Measurements from ENCODE around the gene CUL1. TPM values are rescaled to one million over a fixed set of nuclear protein-coding genes. Genes with fewer than 3 reads are reported as not detected.

The CUL1 gene
- total and polyA plus RNA-seq, 11 donors, result 17.5 to 58.3 (median 43.6) TPM

DNA sequence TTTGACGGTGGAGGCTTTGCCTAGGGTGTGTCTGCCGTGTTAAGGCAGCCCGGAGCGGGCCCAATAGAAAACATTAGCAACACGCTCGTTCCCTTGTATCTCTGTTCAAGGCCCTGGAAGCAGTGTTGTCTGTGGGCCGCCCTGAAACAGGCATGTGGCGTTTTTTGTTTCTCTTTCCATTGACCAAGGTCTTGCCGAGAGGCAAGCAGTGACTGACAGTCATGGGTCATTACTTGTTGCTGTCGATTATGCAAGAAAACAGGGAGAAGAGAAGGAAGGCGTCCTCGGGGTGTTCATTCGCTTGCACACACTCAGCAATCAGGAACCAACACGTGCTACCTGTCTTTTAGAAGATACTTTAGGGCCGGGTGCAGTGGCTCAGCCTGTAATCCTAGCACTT lies 92.8 kb downstream of the CUL1 start:
- no peak overlapping the region for H3K4me3 ChIP-seq
- intact Hi-C loops (cut with DNase I), result loop anchor here in 1 of 10 donors (5.0 kb wide), 1 partner anchor 49 kb away; no protein-coding TSS in a partner anchor
- no peaks in the 10 kb centered on the region for H3K4me1 ChIP-seq
- no peaks in the 10 kb centered on the region for H3K27me3 ChIP-seq
- H3K27ac ChIP-seq, result no peak overlapping the region
- peaks cover 0 to 100% (median 90%) of the 10 kb centered on the region in 9 donors for H3K36me3 ChIP-seq
- DNase-seq (no peak), ATAC-seq (no peak)
- no peak for TF ChIP-seq POLR2A (IDR thresholded peaks at IDR 0.05)
- TF ChIP-seq, protein P1, sequence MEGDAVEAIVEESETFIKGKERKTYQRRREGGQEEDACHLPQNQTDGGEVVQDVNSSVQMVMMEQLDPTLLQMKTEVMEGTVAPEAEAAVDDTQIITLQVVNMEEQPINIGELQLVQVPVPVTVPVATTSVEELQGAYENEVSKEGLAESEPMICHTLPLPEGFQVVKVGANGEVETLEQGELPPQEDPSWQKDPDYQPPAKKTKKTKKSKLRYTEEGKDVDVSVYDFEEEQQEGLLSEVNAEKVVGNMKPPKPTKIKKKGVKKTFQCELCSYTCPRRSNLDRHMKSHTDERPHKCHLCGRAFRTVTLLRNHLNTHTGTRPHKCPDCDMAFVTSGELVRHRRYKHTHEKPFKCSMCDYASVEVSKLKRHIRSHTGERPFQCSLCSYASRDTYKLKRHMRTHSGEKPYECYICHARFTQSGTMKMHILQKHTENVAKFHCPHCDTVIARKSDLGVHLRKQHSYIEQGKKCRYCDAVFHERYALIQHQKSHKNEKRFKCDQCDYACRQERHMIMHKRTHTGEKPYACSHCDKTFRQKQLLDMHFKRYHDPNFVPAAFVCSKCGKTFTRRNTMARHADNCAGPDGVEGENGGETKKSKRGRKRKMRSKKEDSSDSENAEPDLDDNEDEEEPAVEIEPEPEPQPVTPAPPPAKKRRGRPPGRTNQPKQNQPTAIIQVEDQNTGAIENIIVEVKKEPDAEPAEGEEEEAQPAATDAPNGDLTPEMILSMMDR (IDR thresholded peaks at IDR 0.05), result no peak
- WGBS, 4 donors, result 92 to 95% (median 93%) methylated on average over 15 of the region's 15 CpGs
- peaks cover 0 to 11% (median 2%) of the 10 kb centered on the region in 12 donors for H3K9me3 ChIP-seq

DNA sequence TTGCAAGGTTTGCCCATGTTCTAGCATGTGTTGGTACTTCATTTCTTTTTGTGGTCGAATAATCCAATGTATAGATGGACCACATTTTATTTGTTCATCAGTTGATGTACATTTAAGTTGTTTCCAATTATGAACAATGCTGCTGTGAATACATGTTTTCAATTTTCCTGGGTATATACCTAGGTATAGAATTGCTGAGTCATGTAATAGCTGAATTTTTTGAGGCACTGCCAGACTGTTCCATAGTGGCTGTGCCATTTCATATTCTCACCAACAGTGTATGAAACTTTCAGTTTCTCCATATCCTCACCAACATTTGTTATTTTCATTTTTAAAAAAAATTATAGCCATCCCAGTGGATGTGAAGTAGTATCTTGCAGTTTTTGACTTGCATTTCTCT lies 94.9 kb downstream of the CUL1 start:
- no peak for ATAC-seq
- H3K27me3 ChIP-seq, result no peaks in the 10 kb centered on the region
- H3K27ac ChIP-seq, result no peak overlapping the region
- TF ChIP-seq, protein P1 (IDR thresholded peaks at IDR 0.05), result no peak
- TF ChIP-seq POLR2A (IDR thresholded peaks at IDR 0.05), result no peak
- intact Hi-C loops (cut with DNase I), result loop anchor here in 1 of 10 donors (5.0 kb wide), 1 partner anchor 51 kb away; no protein-coding TSS in a partner anchor
- no peak overlapping the region for H3K4me3 ChIP-seq
- WGBS, 4 donors, result 94 to 99% (median 97%) methylated on average over 1 of the region's 1 CpG
- peaks cover 0 to 11% (median 2%) of the 10 kb centered on the region in 12 donors for H3K9me3 ChIP-seq
- H3K4me1 ChIP-seq, result no peaks in the 10 kb centered on the region
- peaks cover 0 to 100% (median 90%) of the 10 kb centered on the region in 9 donors for H3K36me3 ChIP-seq
- DNase-seq, result no peak

DNA sequence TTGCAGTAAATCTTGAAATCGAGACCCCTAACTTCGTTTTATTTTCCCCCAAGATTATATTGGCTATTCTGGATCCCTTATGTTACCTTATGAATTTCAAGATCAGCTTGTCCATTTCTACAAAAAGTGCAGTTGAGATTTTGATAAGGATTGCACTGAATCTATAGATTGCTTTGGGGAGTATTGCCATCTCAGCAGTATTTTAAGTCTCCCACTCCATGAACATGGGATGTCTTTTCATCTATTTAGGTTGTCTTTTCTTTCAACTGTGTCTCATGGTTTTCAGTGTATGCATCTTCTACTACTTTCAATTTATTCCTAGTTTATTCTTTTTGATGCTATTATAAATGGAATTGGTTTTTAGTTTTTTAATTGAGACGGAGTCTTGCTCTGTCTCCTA lies 95.8 kb downstream of the CUL1 start:
- WGBS, 4 donors, result 97 to 99% (median 98%) methylated on average over 3 of the region's 3 CpGs
- H3K4me1 ChIP-seq, result no peaks in the 10 kb centered on the region
- peaks cover 0 to 100% (median 90%) of the 10 kb centered on the region in 9 donors for H3K36me3 ChIP-seq
- DNase-seq (no peak), ATAC-seq (no peak)
- H3K4me3 ChIP-seq, result no peak overlapping the region
- H3K9me3 ChIP-seq, result peaks cover 0 to 11% (median 2%) of the 10 kb centered on the region in 12 donors
- no peak for TF ChIP-seq POLR2A (IDR thresholded peaks at IDR 0.05)
- intact Hi-C loops (cut with DNase I), result loop anchor here in 1 of 10 donors (5.0 kb wide), 1 partner anchor 52 kb away; no protein-coding TSS in a partner anchor
- H3K27me3 ChIP-seq, result no peaks in the 10 kb centered on the region
- no peak overlapping the region for H3K27ac ChIP-seq

DNA sequence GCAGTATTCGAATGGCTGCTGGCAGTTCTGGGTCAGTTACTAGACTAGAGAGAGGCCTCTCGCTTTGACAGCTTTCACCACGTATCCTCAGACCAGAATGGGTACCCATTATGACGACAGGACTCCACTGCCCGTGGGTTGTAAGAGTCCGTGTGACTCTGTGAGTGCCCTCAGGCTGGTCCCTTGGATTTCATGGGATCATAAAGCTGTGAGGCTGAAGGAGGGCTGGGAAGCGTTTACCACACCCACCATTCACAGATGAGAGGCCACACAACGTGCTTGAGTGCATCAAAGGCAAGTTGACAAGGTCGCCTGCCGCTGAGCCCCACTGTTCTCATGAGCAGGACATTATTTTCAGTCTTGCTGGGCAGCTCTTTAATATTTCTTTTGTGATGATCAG lies 98.1 kb downstream of the CUL1 start:
- ATAC-seq (no peak), DNase-seq (no peak)
- no peak for TF ChIP-seq POLR2A (IDR thresholded peaks at IDR 0.05)
- TF ChIP-seq, protein P1 (IDR thresholded peaks at IDR 0.05), result no peak
- Histone ChIP-seq H3K27ac (no peak overlapping the region), H3K4me1 (no peaks in the 10 kb centered on the region), H3K27me3 (no peaks in the 10 kb centered on the region), H3K36me3 (peaks cover 0 to 100% (median 90%) of the 10 kb centered on the region in 9 donors), H3K4me3 (no peak overlapping the region), H3K9me3 (peaks cover 0 to 11% (median 2%) of the 10 kb centered on the region in 12 donors)
- intact Hi-C loops (cut with DNase I), result no loop called here
- 80 to 89% (median 83%) methylated on average over 10 of the region's 10 CpGs for WGBS, 4 donors
